Caco-2 (cell line): ENCODE data around the gene LDLRAD4. TPM values are rescaled to one million over a fixed set of nuclear protein-coding genes. Genes with fewer than 3 reads are reported as not detected.

Experiments used
- BruUV-seq: library from RNA; stranded (reverse); fragments of 400-500 nt; replicated peaks from 2 replicates; lab custom pipeline; 2021; lab: Mats Ljungman, UMichigan
- CTCF ChIA-PET: fragments of 300-600 bp; sonication (Branson Sonifier 250); formaldehyde crosslinking; loops from one replicate; lab custom pipeline; 2022; ENCODE audit warnings: antibody characterized with exemption; lab: Charles Lee
- POLR2A ChIA-PET: fragments of 300-600 bp; sonication (Branson Sonifier 250); formaldehyde crosslinking; loops from one replicate; lab custom pipeline; 2022; ENCODE audit warnings: antibody characterized with exemption; lab: Charles Lee
- DNase-seq, 2 experiments: peaks; one replicate each; pipeline versions ENCODE4 v3.0.0 to v3.0.0-alpha.2; 2020 to 2022
- H3K27me3 ChIP-seq: replicated peaks from 2 replicates; pipeline ENCODE4 v1.6.0; 2011; ENCODE audit warnings: low read length; ENCODE audit not compliant: control insufficient read depth, insufficient read depth
- H3K36me3 ChIP-seq: 2 replicates; pipeline ENCODE4 v1.5.1; 2011; ENCODE audit warnings: low read length; ENCODE audit not compliant: control insufficient read depth, insufficient read depth
- H3K4me1 ChIP-seq: fragments of 250-450 bp; sonication (Bioruptor Pico); 2 replicates; pipeline ENCODE4 v1.5.1; 2020; ENCODE audit warnings: mild to moderate bottlenecking
- H3K4me3 ChIP-seq: 2 replicates; pipeline ENCODE4 v1.5.1; 2011; ENCODE audit warnings: low read depth, mild to moderate bottlenecking, control low read depth, low read length
- H3K9me3 ChIP-seq: fragments of 250-450 bp; sonication (Bioruptor Pico); 2 replicates; pipeline ENCODE4 v1.5.1; 2020; ENCODE audit warnings: mild to moderate bottlenecking, moderate library complexity
- H3K27ac Mint-ChIP-seq: one replicate; pipeline ENCODE4 v1.8.0; 2022; ENCODE audit warnings: mixed read lengths; ENCODE audit not compliant: unreplicated experiment
- H3K27me3 Mint-ChIP-seq: one replicate; pipeline ENCODE4 v1.8.0; 2022; ENCODE audit warnings: mixed read lengths; ENCODE audit not compliant: insufficient read depth, unreplicated experiment
- H3K36me3 Mint-ChIP-seq: one replicate; pipeline ENCODE4 v1.8.0; 2022; ENCODE audit warnings: mild to moderate bottlenecking, mixed read lengths; ENCODE audit not compliant: insufficient read depth, unreplicated experiment
- H3K4me1 Mint-ChIP-seq: one replicate; pipeline ENCODE4 v1.8.0; 2022; ENCODE audit warnings: low read depth, mixed read lengths; ENCODE audit not compliant: unreplicated experiment
- H3K4me3 Mint-ChIP-seq: one replicate; pipeline ENCODE4 v1.8.0; 2022; ENCODE audit warnings: mild to moderate bottlenecking, moderate library complexity, mixed read lengths; ENCODE audit not compliant: unreplicated experiment
- H3K9me3 Mint-ChIP-seq: one replicate; pipeline ENCODE4 v1.8.0; 2022; ENCODE audit warnings: mixed read lengths; ENCODE audit not compliant: unreplicated experiment
- CTCF ChIP-seq, 2 experiments: fragments of 200-600 bp in 1 of 2; IDR thresholded peaks; 1 replicate in 1 of 2; 2 replicates in 1 of 2; pipeline versions ENCODE4 v1.5.1 to v1.8.0; 2011 to 2022; ENCODE audit warnings: antibody characterized with exemption in 1 of 2, control low read depth in 1 of 2, inconsistent platforms in 1 of 2, low read depth in 1 of 2, low read length in 1 of 2, mild to moderate bottlenecking in 1 of 2, moderate library complexity in 1 of 2; ENCODE audit not compliant: insufficient read depth in 1 of 2, severe bottlenecking in 1 of 2, unreplicated experiment in 1 of 2
- intact Hi-C: fragments of 100-400 bp; cut with micrococcal nuclease; formaldehyde crosslinking; loops from one replicate; pipeline ENCODE4 v1.10.0; 2022; ENCODE audit not compliant: unreplicated experiment
- total RNA-seq: library from RNA; stranded (reverse); gene quantifications from 2 replicates; pipeline ENCODE4 v1.2.3, GENCODE V29; 2022

LDLRAD4 gene
- total RNA-seq, 1 experiment from 2014 or later, result 1.2 TPM

- ChIA-PET CTCF (no interaction called here), POLR2A (no interaction called here)
- Histone ChIP-seq H3K27me3 (no peaks in the 10 kb centered on the region), H3K9me3 (peaks cover 1% of the 10 kb centered on the region; the same call in 1 of the 2 replicates), H3K4me1 (no peaks in the 10 kb centered on the region), H3K4me3 (no peak overlapping the region), H3K36me3 (no peaks in the 10 kb centered on the region)
- Mint-ChIP-seq H3K27ac (no peak overlapping the region), H3K9me3 (peaks cover 20% of the 10 kb centered on the region), H3K4me1 (no peaks in the 10 kb centered on the region), H3K4me3 (no peak overlapping the region), H3K36me3 (no peaks in the 10 kb centered on the region), H3K27me3 (peaks cover 8% of the 10 kb centered on the region)
- TF ChIP-seq CTCF (IDR thresholded peaks at IDR 0.05; ENCODE audit: insufficient read depth in 1 of 2, low read depth in 1 of 2, low read length in 1 of 2, severe bottlenecking in 1 of 2, unreplicated experiment in 1 of 2), result no peak
- no peak for DNase-seq
- intact Hi-C loops, result no loop called here
- no TSS peak for BruUV-seq
Observed at GRCh38 chr18:13311193-13311592, 92.6 kb downstream of the LDLRAD4 start.

GRCh38 chr18:13312515-13312914, 94.0 kb downstream of the LDLRAD4 start:
- Mint-ChIP-seq H3K36me3 (no peaks in the 10 kb centered on the region), H3K4me1 (no peaks in the 10 kb centered on the region)
- CTCF ChIA-PET, result no interaction called here

GRCh38 chr18:13313006-13313686, 94.6 kb downstream of the LDLRAD4 start:
- intact Hi-C loops, result no loop called here
- H3K36me3 Mint-ChIP-seq, result no peaks in the 10 kb centered on the region

More at GRCh38 chr18:13312515-13312914, 94.0 kb downstream of the LDLRAD4 start:
- DNase-seq, result no peak
- intact Hi-C loops, result no loop called here
- peaks cover 25% of the 10 kb centered on the region for H3K9me3 Mint-ChIP-seq
- Histone ChIP-seq H3K9me3 (peaks cover 6% of the 10 kb centered on the region; the same call in 1 of the 2 replicates), H3K4me3 (no peak overlapping the region), H3K4me1 (no peaks in the 10 kb centered on the region), H3K36me3 (no peaks in the 10 kb centered on the region), H3K27me3 (no peaks in the 10 kb centered on the region)
- no peak for TF ChIP-seq CTCF (IDR thresholded peaks at IDR 0.05; ENCODE audit: insufficient read depth in 1 of 2, low read depth in 1 of 2, low read length in 1 of 2, severe bottlenecking in 1 of 2, unreplicated experiment in 1 of 2)
- BruUV-seq, result no TSS peak
- H3K27ac Mint-ChIP-seq, result no peak overlapping the region
- POLR2A ChIA-PET, result no interaction called here
- H3K27me3 Mint-ChIP-seq, result peaks cover 8% of the 10 kb centered on the region
- no peak overlapping the region for H3K4me3 Mint-ChIP-seq

More at GRCh38 chr18:13313006-13313686, 94.6 kb downstream of the LDLRAD4 start:
- H3K9me3 ChIP-seq, result peaks cover 6% of the 10 kb centered on the region; the same call in 1 of the 2 replicates
- H3K36me3 ChIP-seq, result no peaks in the 10 kb centered on the region
- peaks cover 25% of the 10 kb centered on the region for H3K9me3 Mint-ChIP-seq
- BruUV-seq, result no TSS peak
- H3K27me3 ChIP-seq, result no peaks in the 10 kb centered on the region
- ChIA-PET CTCF (no interaction called here), POLR2A (no interaction called here)
- DNase-seq, result no peak
- H3K27ac Mint-ChIP-seq, result no peak overlapping the region
- H3K4me1 ChIP-seq, result no peaks in the 10 kb centered on the region
- no peak overlapping the region for H3K4me3 Mint-ChIP-seq
- no peaks in the 10 kb centered on the region for H3K4me1 Mint-ChIP-seq
- peaks cover 8% of the 10 kb centered on the region for H3K27me3 Mint-ChIP-seq
- H3K4me3 ChIP-seq, result no peak overlapping the region
- no peak for TF ChIP-seq CTCF (IDR thresholded peaks at IDR 0.05; ENCODE audit: insufficient read depth in 1 of 2, low read depth in 1 of 2, low read length in 1 of 2, severe bottlenecking in 1 of 2, unreplicated experiment in 1 of 2)
